GM12878 (cell line): ENCODE data around the gene DMWD. TPM values are rescaled to one million over a fixed set of nuclear protein-coding genes. Genes with fewer than 3 reads are reported as not detected.

Source experiments
- ATAC-seq: fragments of 200-7000 bp; cut with Tn5 transposase; 3 replicates; pipeline ENCODE4 v1.9.1; 2020; ENCODE audit warnings: mild to moderate bottlenecking, moderate library complexity
- BruUV-seq: library from RNA; stranded (reverse); fragments of 400-500 nt; replicated peaks from 2 replicates; lab custom pipeline; 2021; lab: Mats Ljungman, UMichigan
- CTCF ChIA-PET: fragments of 300-600 bp; sonication (Branson Sonifier 250); formaldehyde crosslinking; extraction: SDS; loops from one replicate; lab custom pipeline; 2021; ENCODE audit warnings: inconsistent platforms; lab: Yijun Ruan, JAX
- POLR2A ChIA-PET: fragments of 350-600 bp; formaldehyde crosslinking; extraction: SDS; loops from one replicate; lab custom pipeline; 2021; ENCODE audit warnings: inconsistent platforms; lab: Charles Lee
- RAD21 ChIA-PET: fragments of 300-600 bp; sonication (Branson Sonifier 250); formaldehyde crosslinking; loops from one replicate; lab custom pipeline; 2023; ENCODE audit warnings: antibody characterized with exemption; ENCODE audit not compliant: unreplicated experiment; lab: Charles Lee
- SMC1A ChIA-PET: fragments of 300-600 bp; sonication (Branson Sonifier 250); formaldehyde crosslinking; loops from one replicate; lab custom pipeline; 2023; ENCODE audit not compliant: unreplicated experiment, uncharacterized antibody; lab: Charles Lee
- DNase-seq: peaks from one replicate; pipeline ENCODE4 v3.0.0-alpha.2; 2011; ENCODE audit warnings: low read depth, low spot score
- FAIRE-seq: peaks from 3 replicates; lab custom pipeline; 2011; peaks lifted over from hg19 to GRCh38; lab: Jason Lieb, UNC
- H2AFZ ChIP-seq: 2 replicates; pipeline ENCODE4 v1.6.0; 2011; ENCODE audit warnings: low read depth, low read length, control low read depth; ENCODE audit not compliant: control insufficient read depth
- H3K27ac ChIP-seq: 2 replicates; pipeline ENCODE4 v1.5.1; 2011; ENCODE audit warnings: control low read depth; ENCODE audit not compliant: control insufficient read depth, insufficient read depth
- H3K27me3 ChIP-seq, 2 experiments: replicated peaks in 1 of 2; 2 replicates each; pipeline versions ENCODE4 v1.6.0 to v1.6.1; 2011; ENCODE audit warnings: low read length in 1 of 2; ENCODE audit not compliant: control insufficient read depth in 2 of 2, insufficient read depth in 2 of 2
- H3K36me3 ChIP-seq, 2 experiments: 2 replicates each; pipeline ENCODE4 v1.5.1; 2011; ENCODE audit warnings: low read length in 1 of 2; ENCODE audit not compliant: control insufficient read depth in 2 of 2, insufficient read depth in 2 of 2
- H3K4me1 ChIP-seq: 2 replicates; pipeline ENCODE4 v1.6.1; 2011; ENCODE audit warnings: mild to moderate bottlenecking, low read length, moderate library complexity, mixed read lengths; ENCODE audit not compliant: control insufficient read depth, insufficient read depth
- H3K4me2 ChIP-seq: 2 replicates; pipeline ENCODE4 v1.6.0; 2011; ENCODE audit warnings: control low read depth; ENCODE audit not compliant: control insufficient read depth, insufficient read depth
- H3K4me3 ChIP-seq: fragments of 200-600 bp; sonication (generic); 2 replicates; pipeline ENCODE4 v1.5.1; 2016
- H3K79me2 ChIP-seq: 2 replicates; pipeline ENCODE4 v1.6.0; 2011; ENCODE audit warnings: low read length; ENCODE audit not compliant: control insufficient read depth, insufficient read depth
- H3K9ac ChIP-seq: 2 replicates; pipeline ENCODE4 v1.8.0; 2011; ENCODE audit warnings: low read length, control low read depth, mixed read lengths; ENCODE audit not compliant: control insufficient read depth, insufficient read depth
- H3K9me3 ChIP-seq: replicated peaks from 3 replicates; pipeline ENCODE4 v1.5.1; 2011; ENCODE audit warnings: mild to moderate bottlenecking, low read length; ENCODE audit not compliant: control insufficient read depth, insufficient read depth
- H4K20me1 ChIP-seq: 2 replicates; pipeline ENCODE4 v1.6.0; 2011; ENCODE audit not compliant: control insufficient read depth, insufficient read depth
- GABPA ChIP-seq: IDR thresholded peaks from 2 replicates; pipeline ENCODE4 v1.6.1; 2014; ENCODE audit warnings: antibody characterized with exemption, low read depth, mild to moderate bottlenecking, inconsistent platforms
- KLF5 ChIP-seq: fragments of 450-650 bp; IDR thresholded peaks from 2 replicates; pipeline ENCODE4 v1.6.1; 2014; ENCODE audit warnings: mild to moderate bottlenecking; ENCODE audit not compliant: partially characterized antibody
- MXI1 ChIP-seq: fragments of 150-350 bp; IDR thresholded peaks from 2 replicates; pipeline ENCODE4 v1.6.1; 2011; ENCODE audit warnings: low read depth, mild to moderate bottlenecking, inconsistent platforms, low read length, improper control_type of control experiment
- RFX5 ChIP-seq: IDR thresholded peaks from 2 replicates; pipeline ENCODE4 v1.6.1; 2011; ENCODE audit warnings: low read depth, low read length, improper control_type of control experiment
- SUPT20H ChIP-seq: IDR thresholded peaks from 2 replicates; pipeline ENCODE4 v1.6.1; 2011; ENCODE audit warnings: low read depth, mild to moderate bottlenecking, low read length, moderate library complexity, borderline replicate concordance; ENCODE audit not compliant: control insufficient read depth
- TAF1 ChIP-seq: IDR thresholded peaks from 2 replicates; pipeline ENCODE4 v1.6.1; 2011; ENCODE audit warnings: mild to moderate bottlenecking, low read depth, low read length, borderline replicate concordance
- whole genome bisulfite sequencing: methylation state at CpG from one replicate; pipeline ENCODE4 v1.1.6; 2016; ENCODE audit warnings: low lambda C conversion rate; ENCODE audit not compliant: insufficient replicate concordance, insufficient coverage; ENCODE audit errors: missing lambda C conversion rate; 5-methylcytosine and 5-hydroxymethylcytosine counted together
- in situ Hi-C: fragments of 300-500 bp; cut with MboI; formaldehyde crosslinking; loops from 9 replicates; pipeline ENCODE4 v1.14.3; 2018; ENCODE audit warnings: mixed read lengths
- intact Hi-C: fragments of 100-400 bp; cut with micrococcal nuclease; formaldehyde crosslinking; loops from one replicate; pipeline ENCODE4 v1.14.2; 2022; ENCODE audit not compliant: unreplicated experiment
- polyA plus RNA-seq, 11 experiments: library from polyadenylated mRNA; depleted of rRNA in 4 of 11; unstranded in 6 of 11; stranded (reverse) in 5 of 11; fragments of >200 nt; fragmentation: Nextera tagmentation in 4 of 11; fragmentation: Illumina TruSeq in 1 of 11; extraction: Ambion mirVana in 4 of 11; extraction: Trizol in 1 of 11; gene quantifications; 1 replicate in 1 of 11; 2 replicates in 10 of 11; pipeline versions ENCODE4 v1.2.1 to v1.2.3, GENCODE V29; 2011 to 2016; ENCODE audit warnings: inconsistent platforms in 2 of 11, missing spikeins in 2 of 11, low read depth in 1 of 11
- total RNA-seq, 4 experiments: library from RNA; depleted of rRNA in 3 of 4; stranded (reverse); fragments of >200 nt in 3 of 4; fragmentation: Illumina TruSeq in 1 of 4; extraction: Trizol in 1 of 4; gene quantifications; 2 replicates each; pipeline versions ENCODE4 v1.2.1 to v1.2.3, GENCODE V29; 2013 to 2021
- TF ChIP-seq, protein P1 (sequence below): fragments of 450-650 bp; IDR thresholded peaks from 2 replicates; pipeline ENCODE4 v1.6.1; 2017; ENCODE audit warnings: mild to moderate bottlenecking, low read depth, inconsistent platforms; ENCODE audit not compliant: poor library complexity, severe bottlenecking
- TF ChIP-seq, protein P2 (sequence below): fragments of 450-650 bp; IDR thresholded peaks from 2 replicates; pipeline ENCODE4 v1.6.1; 2018; ENCODE audit warnings: mild to moderate bottlenecking, low read depth, moderate library complexity; ENCODE audit not compliant: partially characterized antibody
- TF ChIP-seq, protein P3 (sequence below): fragments of 150-350 bp; IDR thresholded peaks from 2 replicates; pipeline ENCODE4 v1.6.1; 2016; ENCODE audit warnings: low read depth, low read length
- TF ChIP-seq, protein P4 (sequence below): fragments of 450-650 bp; formaldehyde crosslinking; IDR thresholded peaks from 2 replicates; pipeline ENCODE4 v1.4.0; 2020; ENCODE audit warnings: mild to moderate bottlenecking, moderate library complexity

The DMWD gene
- total and polyA plus RNA-seq, 10 of the 15 experiments (the other 5 are each of a cell fraction or from before 2014, with no cell fraction given) = 3.5 to 56.0 (median 11.6) TPM

DNA sequence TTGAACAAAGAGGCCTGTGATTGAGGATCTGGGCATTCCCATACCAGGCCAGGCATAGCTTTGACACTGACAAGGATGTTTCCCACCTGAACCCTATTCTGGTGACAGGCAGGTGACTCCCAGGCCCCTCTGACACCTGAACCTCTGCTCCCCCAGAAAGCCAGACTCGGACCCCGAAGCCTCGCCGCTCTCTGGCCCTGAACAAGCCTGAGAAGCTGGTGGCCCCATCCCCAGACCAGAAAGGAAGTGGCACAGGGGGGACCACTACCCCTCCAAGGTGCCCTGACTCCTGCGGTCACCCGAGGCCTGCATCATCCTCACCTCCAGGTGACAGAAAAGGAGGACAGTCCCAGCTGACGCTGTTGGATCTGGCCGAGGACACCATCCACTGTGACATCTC is 38.3 kb downstream of the DMWD start:
- BruUV-seq = no TSS peak
- Histone ChIP-seq H3K4me3 (no peak overlapping the region), H4K20me1 (no peaks in the 10 kb centered on the region), H3K36me3 (no peaks in the 10 kb centered on the region), H3K9ac (no peak overlapping the region), H3K79me2 (no peaks in the 10 kb centered on the region), H3K27ac (no peak overlapping the region), H2AFZ (no peak overlapping the region), H3K27me3 (no peaks in the 10 kb centered on the region), H3K9me3 (no peaks in the 10 kb centered on the region), H3K4me2 (no peak overlapping the region), H3K4me1 (no peaks in the 10 kb centered on the region)
- no peak for TF ChIP-seq RFX5
- TF ChIP-seq KLF5 = no peak
- TF ChIP-seq, protein P1, sequence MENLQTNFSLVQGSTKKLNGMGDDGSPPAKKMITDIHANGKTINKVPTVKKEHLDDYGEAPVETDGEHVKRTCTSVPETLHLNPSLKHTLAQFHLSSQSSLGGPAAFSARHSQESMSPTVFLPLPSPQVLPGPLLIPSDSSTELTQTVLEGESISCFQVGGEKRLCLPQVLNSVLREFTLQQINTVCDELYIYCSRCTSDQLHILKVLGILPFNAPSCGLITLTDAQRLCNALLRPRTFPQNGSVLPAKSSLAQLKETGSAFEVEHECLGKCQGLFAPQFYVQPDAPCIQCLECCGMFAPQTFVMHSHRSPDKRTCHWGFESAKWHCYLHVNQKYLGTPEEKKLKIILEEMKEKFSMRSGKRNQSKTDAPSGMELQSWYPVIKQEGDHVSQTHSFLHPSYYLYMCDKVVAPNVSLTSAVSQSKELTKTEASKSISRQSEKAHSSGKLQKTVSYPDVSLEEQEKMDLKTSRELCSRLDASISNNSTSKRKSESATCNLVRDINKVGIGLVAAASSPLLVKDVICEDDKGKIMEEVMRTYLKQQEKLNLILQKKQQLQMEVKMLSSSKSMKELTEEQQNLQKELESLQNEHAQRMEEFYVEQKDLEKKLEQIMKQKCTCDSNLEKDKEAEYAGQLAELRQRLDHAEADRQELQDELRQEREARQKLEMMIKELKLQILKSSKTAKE = no peak
- TF ChIP-seq GABPA = no peak
- no peak for TF ChIP-seq MXI1
- TF ChIP-seq, protein P2, sequence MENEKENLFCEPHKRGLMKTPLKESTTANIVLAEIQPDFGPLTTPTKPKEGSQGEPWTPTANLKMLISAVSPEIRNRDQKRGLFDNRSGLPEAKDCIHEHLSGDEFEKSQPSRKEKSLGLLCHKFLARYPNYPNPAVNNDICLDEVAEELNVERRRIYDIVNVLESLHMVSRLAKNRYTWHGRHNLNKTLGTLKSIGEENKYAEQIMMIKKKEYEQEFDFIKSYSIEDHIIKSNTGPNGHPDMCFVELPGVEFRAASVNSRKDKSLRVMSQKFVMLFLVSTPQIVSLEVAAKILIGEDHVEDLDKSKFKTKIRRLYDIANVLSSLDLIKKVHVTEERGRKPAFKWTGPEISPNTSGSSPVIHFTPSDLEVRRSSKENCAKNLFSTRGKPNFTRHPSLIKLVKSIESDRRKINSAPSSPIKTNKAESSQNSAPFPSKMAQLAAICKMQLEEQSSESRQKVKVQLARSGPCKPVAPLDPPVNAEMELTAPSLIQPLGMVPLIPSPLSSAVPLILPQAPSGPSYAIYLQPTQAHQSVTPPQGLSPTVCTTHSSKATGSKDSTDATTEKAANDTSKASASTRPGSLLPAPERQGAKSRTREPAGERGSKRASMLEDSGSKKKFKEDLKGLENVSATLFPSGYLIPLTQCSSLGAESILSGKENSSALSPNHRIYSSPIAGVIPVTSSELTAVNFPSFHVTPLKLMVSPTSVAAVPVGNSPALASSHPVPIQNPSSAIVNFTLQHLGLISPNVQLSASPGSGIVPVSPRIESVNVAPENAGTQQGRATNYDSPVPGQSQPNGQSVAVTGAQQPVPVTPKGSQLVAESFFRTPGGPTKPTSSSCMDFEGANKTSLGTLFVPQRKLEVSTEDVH = no peak
- TF ChIP-seq, protein P3, sequence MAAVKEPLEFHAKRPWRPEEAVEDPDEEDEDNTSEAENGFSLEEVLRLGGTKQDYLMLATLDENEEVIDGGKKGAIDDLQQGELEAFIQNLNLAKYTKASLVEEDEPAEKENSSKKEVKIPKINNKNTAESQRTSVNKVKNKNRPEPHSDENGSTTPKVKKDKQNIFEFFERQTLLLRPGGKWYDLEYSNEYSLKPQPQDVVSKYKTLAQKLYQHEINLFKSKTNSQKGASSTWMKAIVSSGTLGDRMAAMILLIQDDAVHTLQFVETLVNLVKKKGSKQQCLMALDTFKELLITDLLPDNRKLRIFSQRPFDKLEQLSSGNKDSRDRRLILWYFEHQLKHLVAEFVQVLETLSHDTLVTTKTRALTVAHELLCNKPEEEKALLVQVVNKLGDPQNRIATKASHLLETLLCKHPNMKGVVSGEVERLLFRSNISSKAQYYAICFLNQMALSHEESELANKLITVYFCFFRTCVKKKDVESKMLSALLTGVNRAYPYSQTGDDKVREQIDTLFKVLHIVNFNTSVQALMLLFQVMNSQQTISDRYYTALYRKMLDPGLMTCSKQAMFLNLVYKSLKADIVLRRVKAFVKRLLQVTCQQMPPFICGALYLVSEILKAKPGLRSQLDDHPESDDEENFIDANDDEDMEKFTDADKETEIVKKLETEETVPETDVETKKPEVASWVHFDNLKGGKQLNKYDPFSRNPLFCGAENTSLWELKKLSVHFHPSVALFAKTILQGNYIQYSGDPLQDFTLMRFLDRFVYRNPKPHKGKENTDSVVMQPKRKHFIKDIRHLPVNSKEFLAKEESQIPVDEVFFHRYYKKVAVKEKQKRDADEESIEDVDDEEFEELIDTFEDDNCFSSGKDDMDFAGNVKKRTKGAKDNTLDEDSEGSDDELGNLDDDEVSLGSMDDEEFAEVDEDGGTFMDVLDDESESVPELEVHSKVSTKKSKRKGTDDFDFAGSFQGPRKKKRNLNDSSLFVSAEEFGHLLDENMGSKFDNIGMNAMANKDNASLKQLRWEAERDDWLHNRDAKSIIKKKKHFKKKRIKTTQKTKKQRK = no peak
- TF ChIP-seq TAF1 = no peak
- TF ChIP-seq SUPT20H = no peak
- TF ChIP-seq, protein P4, sequence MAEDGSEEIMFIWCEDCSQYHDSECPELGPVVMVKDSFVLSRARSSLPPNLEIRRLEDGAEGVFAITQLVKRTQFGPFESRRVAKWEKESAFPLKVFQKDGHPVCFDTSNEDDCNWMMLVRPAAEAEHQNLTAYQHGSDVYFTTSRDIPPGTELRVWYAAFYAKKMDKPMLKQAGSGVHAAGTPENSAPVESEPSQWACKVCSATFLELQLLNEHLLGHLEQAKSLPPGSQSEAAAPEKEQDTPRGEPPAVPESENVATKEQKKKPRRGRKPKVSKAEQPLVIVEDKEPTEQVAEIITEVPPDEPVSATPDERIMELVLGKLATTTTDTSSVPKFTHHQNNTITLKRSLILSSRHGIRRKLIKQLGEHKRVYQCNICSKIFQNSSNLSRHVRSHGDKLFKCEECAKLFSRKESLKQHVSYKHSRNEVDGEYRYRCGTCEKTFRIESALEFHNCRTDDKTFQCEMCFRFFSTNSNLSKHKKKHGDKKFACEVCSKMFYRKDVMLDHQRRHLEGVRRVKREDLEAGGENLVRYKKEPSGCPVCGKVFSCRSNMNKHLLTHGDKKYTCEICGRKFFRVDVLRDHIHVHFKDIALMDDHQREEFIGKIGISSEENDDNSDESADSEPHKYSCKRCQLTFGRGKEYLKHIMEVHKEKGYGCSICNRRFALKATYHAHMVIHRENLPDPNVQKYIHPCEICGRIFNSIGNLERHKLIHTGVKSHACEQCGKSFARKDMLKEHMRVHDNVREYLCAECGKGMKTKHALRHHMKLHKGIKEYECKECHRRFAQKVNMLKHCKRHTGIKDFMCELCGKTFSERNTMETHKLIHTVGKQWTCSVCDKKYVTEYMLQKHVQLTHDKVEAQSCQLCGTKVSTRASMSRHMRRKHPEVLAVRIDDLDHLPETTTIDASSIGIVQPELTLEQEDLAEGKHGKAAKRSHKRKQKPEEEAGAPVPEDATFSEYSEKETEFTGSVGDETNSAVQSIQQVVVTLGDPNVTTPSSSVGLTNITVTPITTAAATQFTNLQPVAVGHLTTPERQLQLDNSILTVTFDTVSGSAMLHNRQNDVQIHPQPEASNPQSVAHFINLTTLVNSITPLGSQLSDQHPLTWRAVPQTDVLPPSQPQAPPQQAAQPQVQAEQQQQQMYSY (CRISPR knock-in tag) = no peak
- FAIRE-seq = no peak
- DNase-seq = no peak
- in situ Hi-C loops = no loop called here
- intact Hi-C loops = no loop called here
- ATAC-seq = no peak
- WGBS = 78% methylated on average over 8 of the region's 8 CpGs
- ChIA-PET SMC1A (interaction anchor here (1.1 kb wide), 1 partner anchor 37 kb away, joined by 4 read pairs; no protein-coding TSS in a partner anchor), POLR2A (interaction anchor here (0.8 kb wide), 1 partner anchor 13 kb away, joined by 3 read pairs; no protein-coding TSS in a partner anchor), CTCF (interaction anchor here (1.4 to 2.9 kb wide), 4 partner anchors 8 to 45 kb away, joined by 5 to 12 read pairs (median 6); partner anchors contain the start of gene FBXO46), RAD21 (interaction anchor here (1.2 to 2.8 kb wide), 2 partner anchors 16 to 40 kb away, joined by 3 to 9 read pairs; partner anchors contain the start of gene SIX5)
